Ishikawa (cell line): ENCODE measurements around the gene BTRC.

Source experiments
- CEBPB ChIP-seq: IDR thresholded peaks from 2 replicates; pipeline ENCODE4 v1.6.1; 2012
- EP300 ChIP-seq: IDR thresholded peaks from 2 replicates; pipeline ENCODE4 v1.6.1; 2012; ENCODE audit warnings: borderline replicate concordance
- REST ChIP-seq: IDR thresholded peaks from 2 replicates; pipeline ENCODE4 v1.6.1; 2012; ENCODE audit warnings: low read depth, mild to moderate bottlenecking
- TAF1 ChIP-seq: IDR thresholded peaks from 2 replicates; pipeline ENCODE4 v1.6.1; 2012; ENCODE audit warnings: low read depth, mild to moderate bottlenecking
- USF1 ChIP-seq: IDR thresholded peaks from 2 replicates; pipeline ENCODE4 v1.6.1; 2012

DNA sequence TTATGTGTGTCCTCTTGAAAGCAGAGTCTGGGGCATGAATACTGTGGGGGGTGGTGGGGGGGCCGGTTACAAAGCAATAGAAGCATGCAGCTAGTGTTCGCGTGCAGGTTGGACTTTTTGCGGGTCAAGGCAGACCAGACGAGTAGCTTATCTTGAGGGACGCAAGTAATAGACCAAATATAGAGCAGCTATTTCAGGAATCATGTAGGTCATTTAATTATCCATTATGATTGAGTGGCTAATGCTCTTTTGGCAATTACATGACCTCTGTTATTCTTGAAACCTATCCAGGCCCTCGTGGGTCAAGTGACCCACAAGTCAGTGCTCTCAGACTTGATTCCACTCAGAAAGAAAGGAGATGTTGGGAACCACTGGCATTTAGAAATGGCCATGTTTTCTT lies 93.0 kb downstream of the BTRC start:
- no peak for TF ChIP-seq EP300
- no peak for TF ChIP-seq TAF1
- TF ChIP-seq USF1 = no peak
- TF ChIP-seq CEBPB = no peak
- no peak for TF ChIP-seq REST
